Endodermal cell (in vitro differentiated cells): ENCODE data around the gene SH3BP5. TPM values are rescaled to one million over a fixed set of nuclear protein-coding genes. Genes with fewer than 3 reads are reported as not detected.
A peak's percentile ranks its signal among the peaks of the same experiment; 100 is the strongest.

Source experiments
- DNase-seq: peaks from one replicate; pipeline ENCODE4 v3.0.0-alpha.2; 2017
- H3K27ac ChIP-seq: 2 replicates; pipeline ENCODE4 v1.5.1; 2013; ENCODE audit warnings: mild to moderate bottlenecking, low read depth, low read length, moderate library complexity
- H3K27me3 ChIP-seq: 2 replicates; pipeline ENCODE4 v1.6.1; 2013; ENCODE audit warnings: mild to moderate bottlenecking, low read length, moderate library complexity; ENCODE audit not compliant: insufficient read depth, control insufficient read depth, poor library complexity, severe bottlenecking
- H3K36me3 ChIP-seq: 2 replicates; pipeline ENCODE4 v1.7.0; 2013; ENCODE audit warnings: mild to moderate bottlenecking, low read length, moderate library complexity; ENCODE audit not compliant: control insufficient read depth, insufficient read depth
- H3K4me1 ChIP-seq: one replicate; pipeline ENCODE4 v1.7.0; 2013; ENCODE audit warnings: low read length; ENCODE audit not compliant: control insufficient read depth, insufficient read depth
- H3K4me3 ChIP-seq: 2 replicates; pipeline ENCODE4 v1.5.1; 2013; ENCODE audit warnings: mild to moderate bottlenecking, low read length, moderate library complexity
- H3K9ac ChIP-seq: 2 replicates; pipeline ENCODE4 v1.6.1; 2013; ENCODE audit warnings: mild to moderate bottlenecking, low read length, moderate library complexity; ENCODE audit not compliant: poor library complexity, severe bottlenecking; ENCODE audit errors: extremely low read depth
- H3K9me3 ChIP-seq: 2 replicates; pipeline ENCODE4 v1.6.1; 2013; ENCODE audit warnings: mild to moderate bottlenecking, low read length, moderate library complexity; ENCODE audit not compliant: control insufficient read depth
- H3K27ac Mint-ChIP-seq: 2 replicates; pipeline ENCODE4 v1.8.0; 2020; ENCODE audit warnings: mixed read lengths
- H3K27me3 Mint-ChIP-seq: 2 replicates; pipeline ENCODE4 v1.8.0; 2021; ENCODE audit warnings: mild to moderate bottlenecking, mixed read lengths; ENCODE audit not compliant: insufficient read depth
- H3K36me3 Mint-ChIP-seq: 2 replicates; pipeline ENCODE4 v1.8.0; 2020; ENCODE audit warnings: low read depth, mixed read lengths
- H3K4me1 Mint-ChIP-seq: 2 replicates; pipeline ENCODE4 v1.8.0; 2020; ENCODE audit warnings: mixed read lengths
- H3K4me3 Mint-ChIP-seq: 2 replicates; pipeline ENCODE4 v1.8.0; 2020; ENCODE audit warnings: mild to moderate bottlenecking, moderate library complexity, mixed read lengths
- H3K9me3 Mint-ChIP-seq: 2 replicates; pipeline ENCODE4 v1.8.0; 2020; ENCODE audit warnings: mild to moderate bottlenecking, mixed read lengths
- WGBS, 2 experiments: methylation state at CpG; one replicate each; pipeline versions ENCODE4 v1.1.5 to v1.1.7; 2013; ENCODE audit warnings: missing lambda C conversion rate in 2 of 2, mixed read lengths in 1 of 2; ENCODE audit not compliant: insufficient coverage in 1 of 2, insufficient read length in 1 of 2; 5-methylcytosine and 5-hydroxymethylcytosine counted together
- total RNA-seq, 2 donors: library from RNA; stranded (reverse); fragmentation: NEBNext Ultra II Directional in 1 of 2; extraction: Animal tissue kit (Norgen Biotek cat#: 25700) in 1 of 2; gene quantifications; 2 replicates in 1 of 2; 3 replicates in 1 of 2; pipeline ENCODE4 v1.2.1, GENCODE V29; 2021
- TF ChIP-seq, protein P1 (sequence below): fragments of 200-600 bp; sonication (generic); conservative IDR thresholded peaks from 2 replicates; pipeline ENCODE4 v1.5.0; 2021; ENCODE audit warnings: antibody characterized with exemption, mild to moderate bottlenecking

The SH3BP5 gene
- total RNA-seq, 2 donors from 2014 or later, result 25.8 to 30.3 TPM

DNA sequence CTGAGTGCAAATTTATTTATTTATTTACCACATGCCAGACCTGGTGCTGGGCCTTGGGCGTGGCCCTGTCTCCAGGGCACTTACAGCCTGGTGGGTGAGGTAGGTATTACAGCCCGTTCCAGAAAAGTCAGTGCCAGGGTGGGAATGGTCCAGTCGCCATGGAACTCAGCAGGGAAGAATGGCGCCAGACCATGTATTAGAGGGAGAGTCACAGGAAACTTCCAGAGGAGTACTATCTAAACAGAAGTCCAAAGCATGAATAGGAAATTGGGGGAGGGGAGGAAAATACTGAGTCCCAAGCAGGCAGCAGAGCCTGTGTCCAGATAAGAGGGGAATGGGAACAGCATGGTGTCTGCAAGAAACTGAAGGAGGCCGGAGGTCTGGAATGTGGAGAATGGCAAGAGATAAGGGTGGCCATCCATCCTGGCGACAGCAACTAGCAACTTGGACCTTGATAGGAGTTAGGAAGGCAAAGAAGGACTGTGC, 27.0 kb downstream of the SH3BP5 start:
- DNase-seq, result peak; percentile 78
- TF ChIP-seq, protein P1, sequence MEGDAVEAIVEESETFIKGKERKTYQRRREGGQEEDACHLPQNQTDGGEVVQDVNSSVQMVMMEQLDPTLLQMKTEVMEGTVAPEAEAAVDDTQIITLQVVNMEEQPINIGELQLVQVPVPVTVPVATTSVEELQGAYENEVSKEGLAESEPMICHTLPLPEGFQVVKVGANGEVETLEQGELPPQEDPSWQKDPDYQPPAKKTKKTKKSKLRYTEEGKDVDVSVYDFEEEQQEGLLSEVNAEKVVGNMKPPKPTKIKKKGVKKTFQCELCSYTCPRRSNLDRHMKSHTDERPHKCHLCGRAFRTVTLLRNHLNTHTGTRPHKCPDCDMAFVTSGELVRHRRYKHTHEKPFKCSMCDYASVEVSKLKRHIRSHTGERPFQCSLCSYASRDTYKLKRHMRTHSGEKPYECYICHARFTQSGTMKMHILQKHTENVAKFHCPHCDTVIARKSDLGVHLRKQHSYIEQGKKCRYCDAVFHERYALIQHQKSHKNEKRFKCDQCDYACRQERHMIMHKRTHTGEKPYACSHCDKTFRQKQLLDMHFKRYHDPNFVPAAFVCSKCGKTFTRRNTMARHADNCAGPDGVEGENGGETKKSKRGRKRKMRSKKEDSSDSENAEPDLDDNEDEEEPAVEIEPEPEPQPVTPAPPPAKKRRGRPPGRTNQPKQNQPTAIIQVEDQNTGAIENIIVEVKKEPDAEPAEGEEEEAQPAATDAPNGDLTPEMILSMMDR, result peak; percentile 85
- Mint-ChIP-seq H3K9me3 (no peaks in the 10 kb centered on the region), H3K4me1 (peaks cover 48% of the 10 kb centered on the region), H3K4me3 (peak overlapping the region; percentile 15), H3K27ac (peak overlapping the region; percentile 72), H3K36me3 (peaks cover 33% of the 10 kb centered on the region), H3K27me3 (no peaks in the 10 kb centered on the region)
- 46 to 58% methylated on average over 4 to 6 of the region's 6 CpGs for WGBS, 2 experiments
- H3K27me3 ChIP-seq, result no peaks in the 10 kb centered on the region
- H3K9ac ChIP-seq, result no peak overlapping the region
- peak overlapping the region; percentile 68 for H3K27ac ChIP-seq
- H3K9me3 ChIP-seq, result no peaks in the 10 kb centered on the region
- peaks cover 15% of the 10 kb centered on the region for H3K4me1 ChIP-seq
- no peak overlapping the region for H3K4me3 ChIP-seq
- H3K36me3 ChIP-seq, result peaks cover 27% of the 10 kb centered on the region

DNA sequence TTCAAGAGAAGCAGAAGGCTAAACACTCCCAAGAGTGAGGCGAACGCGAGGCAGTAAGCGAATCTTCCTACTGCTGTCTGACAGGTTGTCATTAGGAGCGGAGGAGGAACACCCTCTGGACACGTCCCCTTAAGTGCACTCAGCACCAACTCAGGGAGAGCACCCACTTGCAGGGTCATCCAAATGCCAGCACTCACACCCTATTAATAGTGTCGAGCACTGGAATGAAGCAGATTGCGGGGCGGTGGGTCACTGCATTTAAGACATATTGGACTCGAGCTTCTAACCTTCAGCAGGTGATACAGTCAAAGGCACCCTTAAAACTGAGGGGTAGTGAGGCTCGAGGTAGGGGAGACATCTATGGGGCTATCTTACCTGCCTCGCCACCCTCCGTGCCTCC, 28.7 kb downstream of the SH3BP5 start:
- no peaks in the 10 kb centered on the region for H3K9me3 ChIP-seq
- H3K27me3 ChIP-seq, result no peaks in the 10 kb centered on the region
- no peak overlapping the region for H3K4me3 Mint-ChIP-seq
- H3K27ac Mint-ChIP-seq, result peak overlapping the region; percentile 78
- no peak overlapping the region for H3K9ac ChIP-seq
- H3K36me3 ChIP-seq, result peaks cover 33% of the 10 kb centered on the region
- H3K27ac ChIP-seq, result no peak overlapping the region
- H3K36me3 Mint-ChIP-seq, result peaks cover 35% of the 10 kb centered on the region
- TF ChIP-seq, protein P1, result no peak
- peaks cover 13% of the 10 kb centered on the region for H3K4me1 ChIP-seq
- H3K4me3 ChIP-seq, result no peak overlapping the region
- peaks cover 36% of the 10 kb centered on the region for H3K4me1 Mint-ChIP-seq
- no peak for DNase-seq
- no peaks in the 10 kb centered on the region for H3K9me3 Mint-ChIP-seq
- no peaks in the 10 kb centered on the region for H3K27me3 Mint-ChIP-seq
- WGBS, 2 experiments, result 96 to 97% methylated on average over 10 to 13 of the region's 13 CpGs

DNA sequence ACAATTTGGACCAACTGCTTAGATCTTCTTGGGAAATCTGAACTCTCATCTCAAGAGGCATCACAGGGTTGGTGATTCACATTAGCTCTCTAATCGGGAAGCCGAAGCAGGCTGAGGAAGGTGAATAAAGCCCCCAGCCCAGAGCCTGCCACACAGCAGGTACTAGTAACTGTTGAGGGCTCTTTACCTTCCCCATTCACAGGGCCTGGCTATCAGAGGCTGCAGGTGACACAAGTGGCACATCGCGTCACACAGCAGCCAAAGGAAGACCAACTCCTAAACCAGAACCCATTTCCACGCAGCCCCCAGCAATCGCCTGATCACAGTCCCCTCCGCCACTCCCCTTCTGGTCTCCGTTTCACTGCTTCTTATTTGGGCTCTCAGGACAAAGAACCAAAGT, 29.2 kb downstream of the SH3BP5 start:
- H3K27ac ChIP-seq, result no peak overlapping the region
- peaks cover 31% of the 10 kb centered on the region for H3K4me1 Mint-ChIP-seq
- H3K4me3 Mint-ChIP-seq, result no peak overlapping the region
- H3K27ac Mint-ChIP-seq, result no peak overlapping the region
- H3K27me3 Mint-ChIP-seq, result no peaks in the 10 kb centered on the region
- peaks cover 10% of the 10 kb centered on the region for H3K4me1 ChIP-seq
- no peaks in the 10 kb centered on the region for H3K9me3 Mint-ChIP-seq
- H3K9me3 ChIP-seq, result no peaks in the 10 kb centered on the region
- no peak for DNase-seq
- H3K4me3 ChIP-seq, result no peak overlapping the region
- TF ChIP-seq, protein P1, result no peak
- H3K9ac ChIP-seq, result no peak overlapping the region
- H3K27me3 ChIP-seq, result no peaks in the 10 kb centered on the region
- peaks cover 35% of the 10 kb centered on the region for H3K36me3 Mint-ChIP-seq
- peaks cover 36% of the 10 kb centered on the region for H3K36me3 ChIP-seq
- WGBS, 2 experiments, result 86 to 89% methylated on average over 5 to 8 of the region's 8 CpGs
